H9 (cell line): ENCODE data around the gene ARID1B. TPM values are rescaled to one million over a fixed set of nuclear protein-coding genes. Genes with fewer than 3 reads are reported as not detected.

Experiments
- DNase-seq: peaks from one replicate; pipeline ENCODE4 v3.0.0-alpha.2; 2017
- H2AFZ ChIP-seq: one replicate; pipeline ENCODE4 v1.6.1; 2013; ENCODE audit warnings: mild to moderate bottlenecking, low read length, control low read depth, moderate library complexity
- H2AK5ac ChIP-seq: 2 replicates; pipeline ENCODE4 v1.6.1; 2013; ENCODE audit warnings: low read length, control low read depth, mixed read lengths; ENCODE audit not compliant: insufficient read length
- H2BK120ac ChIP-seq: one replicate; pipeline ENCODE4 v1.6.1; 2013; ENCODE audit warnings: low read depth, mild to moderate bottlenecking, low read length, control low read depth, inconsistent platforms; ENCODE audit not compliant: poor library complexity, severe bottlenecking
- H2BK12ac ChIP-seq: 2 replicates; pipeline ENCODE4 v1.6.1; 2013; ENCODE audit warnings: low read length, control low read depth, mixed read lengths, low read depth; ENCODE audit not compliant: insufficient read length
- H2BK15ac ChIP-seq: 2 replicates; pipeline ENCODE4 v1.6.1; 2013; ENCODE audit warnings: low read depth, low read length, control low read depth
- H2BK20ac ChIP-seq: one replicate; pipeline ENCODE4 v1.6.1; 2013; ENCODE audit warnings: low read depth, mild to moderate bottlenecking, low read length, control low read depth, inconsistent platforms; ENCODE audit not compliant: poor library complexity, severe bottlenecking
- H2BK5ac ChIP-seq: 2 replicates; pipeline ENCODE4 v1.6.1; 2013; ENCODE audit warnings: low read length, control low read depth, mixed read lengths; ENCODE audit not compliant: insufficient read length
- H3K14ac ChIP-seq: 2 replicates; pipeline ENCODE4 v1.6.1; 2013; ENCODE audit warnings: low read length, control low read depth; ENCODE audit not compliant: insufficient read depth
- H3K18ac ChIP-seq: 2 replicates; pipeline ENCODE4 v1.6.1; 2013; ENCODE audit warnings: low read depth, mild to moderate bottlenecking, mixed read lengths, low read length, control low read depth; ENCODE audit not compliant: insufficient read length
- H3K23ac ChIP-seq: 2 replicates; pipeline ENCODE4 v1.6.1; 2013; ENCODE audit warnings: low read length, control low read depth, mixed read lengths, low read depth; ENCODE audit not compliant: insufficient read length
- H3K23me2 ChIP-seq: 2 replicates; pipeline ENCODE4 v1.6.1; 2013; ENCODE audit warnings: low read depth, mild to moderate bottlenecking, mixed read lengths, low read length, control low read depth; ENCODE audit not compliant: insufficient read length, poor library complexity, severe bottlenecking
- H3K27ac ChIP-seq: 2 replicates; pipeline ENCODE4 v1.5.1; 2013; ENCODE audit warnings: low read length, control low read depth, mixed read lengths, low read depth; ENCODE audit not compliant: insufficient read length
- H3K27me3 ChIP-seq: 2 replicates; pipeline ENCODE4 v1.6.1; 2013; ENCODE audit warnings: low read length, control low read depth, inconsistent platforms; ENCODE audit not compliant: insufficient read depth
- H3K4ac ChIP-seq: 2 replicates; pipeline ENCODE4 v1.6.1; 2013; ENCODE audit warnings: low read depth, mild to moderate bottlenecking, control low read depth, inconsistent platforms, low read length, moderate library complexity
- H3K4me1 ChIP-seq: 2 replicates; pipeline ENCODE4 v1.6.1; 2013; ENCODE audit warnings: low read length, control low read depth, inconsistent platforms; ENCODE audit not compliant: insufficient read depth
- H3K4me2 ChIP-seq: 2 replicates; pipeline ENCODE4 v1.6.1; 2013; ENCODE audit warnings: low read length, control low read depth, mixed read lengths; ENCODE audit not compliant: insufficient read length, insufficient read depth
- H3K56ac ChIP-seq: 2 replicates; pipeline ENCODE4 v1.6.1; 2013; ENCODE audit warnings: low read depth, mild to moderate bottlenecking, mixed read lengths, low read length, control low read depth; ENCODE audit not compliant: insufficient read length
- H3K79me1 ChIP-seq: 2 replicates; pipeline ENCODE4 v1.6.1; 2013; ENCODE audit warnings: low read depth, mild to moderate bottlenecking, moderate library complexity, low read length, control low read depth, inconsistent platforms; ENCODE audit not compliant: insufficient read depth, poor library complexity, severe bottlenecking
- H3K79me2 ChIP-seq: 2 replicates; pipeline ENCODE4 v1.6.1; 2013; ENCODE audit warnings: low read length, control low read depth, inconsistent platforms; ENCODE audit not compliant: insufficient read depth
- H3K9ac ChIP-seq: 2 replicates; pipeline ENCODE4 v1.6.1; 2013; ENCODE audit warnings: low read length, control low read depth, mixed read lengths; ENCODE audit not compliant: insufficient read length; ENCODE audit errors: extremely low read depth
- H3K9me3 ChIP-seq: one replicate; pipeline ENCODE4 v1.6.1; 2013; ENCODE audit warnings: low read depth, low read length, inconsistent platforms; ENCODE audit not compliant: control insufficient read depth
- H3T11ph ChIP-seq: one replicate; pipeline ENCODE4 v1.6.1; 2013; ENCODE audit warnings: mild to moderate bottlenecking, low read length, control low read depth, inconsistent platforms
- H4K20me1 ChIP-seq: one replicate; pipeline ENCODE4 v1.6.1; 2013; ENCODE audit not compliant: control insufficient read depth, insufficient read length, insufficient read depth
- H4K5ac ChIP-seq: 2 replicates; pipeline ENCODE4 v1.6.1; 2013; ENCODE audit warnings: low read depth, mild to moderate bottlenecking, mixed read lengths, low read length, control low read depth; ENCODE audit not compliant: insufficient read length
- H4K8ac ChIP-seq: replicated peaks from 2 replicates; pipeline ENCODE4 v1.6.1; 2013; ENCODE audit warnings: low read length, control low read depth, mixed read lengths, low read depth; ENCODE audit not compliant: insufficient read length
- H4K91ac ChIP-seq: 2 replicates; pipeline ENCODE4 v1.6.1; 2013; ENCODE audit warnings: low read depth, mild to moderate bottlenecking, moderate library complexity, mixed read lengths, low read length, control low read depth; ENCODE audit not compliant: insufficient read length
- H3K27ac Mint-ChIP-seq, 3 experiments: 2 replicates in 2 of 3; 3 replicates in 1 of 3; pipeline ENCODE4 v1.8.0; 2020 to 2021; ENCODE audit warnings: mixed read lengths in 3 of 3, mild to moderate bottlenecking in 1 of 3, moderate library complexity in 1 of 3
- H3K27me3 Mint-ChIP-seq: 2 replicates; pipeline ENCODE4 v1.8.0; 2021; ENCODE audit warnings: low read depth, mild to moderate bottlenecking, moderate library complexity, mixed read lengths
- H3K36me3 Mint-ChIP-seq, 3 experiments: 2 replicates in 2 of 3; 3 replicates in 1 of 3; pipeline ENCODE4 v1.8.0; 2020 to 2021; ENCODE audit warnings: low read depth in 3 of 3, mixed read lengths in 3 of 3; ENCODE audit not compliant: insufficient read depth in 1 of 3
- H3K4me1 Mint-ChIP-seq, 2 experiments: 2 replicates each; pipeline ENCODE4 v1.8.0; 2020; ENCODE audit warnings: mixed read lengths in 2 of 2
- H3K4me3 Mint-ChIP-seq, 2 experiments: 2 replicates in 1 of 2; 3 replicates in 1 of 2; pipeline ENCODE4 v1.8.0; 2020 to 2021; ENCODE audit warnings: mild to moderate bottlenecking in 2 of 2, mixed read lengths in 2 of 2, moderate library complexity in 1 of 2
- H3K9me3 Mint-ChIP-seq, 2 experiments: 2 replicates in 1 of 2; 3 replicates in 1 of 2; pipeline ENCODE4 v1.8.0; 2020; ENCODE audit warnings: mild to moderate bottlenecking in 2 of 2, mixed read lengths in 2 of 2, moderate library complexity in 1 of 2
- WGBS: extraction: QIAGEN DNeasy Blood & Tissue Kit; methylation state at CpG from one replicate; pipeline ENCODE4 v1.1.7; 2013; ENCODE audit warnings: missing lambda C conversion rate, low lambda C conversion rate, mixed read lengths; ENCODE audit not compliant: insufficient read length; ENCODE audit errors: extremely low coverage; 5-methylcytosine and 5-hydroxymethylcytosine counted together
- total RNA-seq: library from RNA; stranded (reverse); gene quantifications from 2 replicates; pipeline ENCODE4 v1.2.1, GENCODE V29; 2021
- TF ChIP-seq, protein P1 (sequence below): fragments of 200-600 bp; sonication (generic); conservative IDR thresholded peaks from 3 replicates; pipeline ENCODE4 v1.8.0; 2021; ENCODE audit warnings: antibody characterized with exemption, mild to moderate bottlenecking

ARID1B gene
- total RNA-seq, 1 experiment from 2014 or later: 88.2 TPM

DNA sequence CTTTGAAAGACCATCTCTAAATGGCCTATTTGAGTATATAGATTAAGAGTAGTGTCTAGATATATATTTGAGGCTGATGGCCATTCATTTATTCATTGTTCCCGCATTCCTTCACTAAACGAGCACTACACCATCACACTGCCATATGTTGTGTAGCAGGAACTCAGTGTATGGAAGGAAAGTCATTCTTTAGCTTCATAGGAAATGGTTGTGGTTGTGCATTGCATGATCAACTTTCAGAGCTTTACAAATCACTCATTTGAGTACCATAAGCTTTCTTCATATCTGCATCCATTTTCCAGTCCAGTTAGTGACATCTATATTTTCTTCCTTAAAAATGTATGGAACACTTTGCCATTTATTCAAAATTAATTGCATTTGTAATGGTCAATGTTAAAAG, 97.9 kb downstream of the ARID1B start:
- Histone ChIP-seq H3K79me2 (peaks cover 33% of the 10 kb centered on the region; the same call in 1 of the 2 replicates), H4K5ac (no peak overlapping the region), H2BK15ac (no peak overlapping the region), H4K91ac (no peak overlapping the region), H3K27me3 (no peaks in the 10 kb centered on the region), H3K4me1 (peaks cover 9% of the 10 kb centered on the region; the same call in 1 of the 2 replicates), H2BK12ac (no peak overlapping the region), H4K8ac (no peak overlapping the region), H4K20me1 (peaks cover 2% of the 10 kb centered on the region), H3K56ac (no peak overlapping the region), H3K79me1 (peaks cover 23% of the 10 kb centered on the region), H3K14ac (no peak overlapping the region), H3K9me3 (no peaks in the 10 kb centered on the region), H3K27ac (no peak overlapping the region), H3K9ac (no peak overlapping the region), H2BK20ac (no peak overlapping the region), H3T11ph (no peak overlapping the region), H2AFZ (no peak overlapping the region), H2BK5ac (no peak overlapping the region), H3K4me2 (no peak overlapping the region), H2AK5ac (no peak overlapping the region), H3K23me2 (no peaks in the 10 kb centered on the region), H3K18ac (no peak overlapping the region), H3K23ac (no peak overlapping the region), H3K4ac (no peak overlapping the region), H2BK120ac (no peak overlapping the region)
- Mint-ChIP-seq H3K27ac (0 out of 7 replicates have a peak overlapping the region, but pooled peaks of 1 of the 3 experiments have one; percentile 22), H3K27me3 (no peaks in the 10 kb centered on the region), H3K36me3 (peaks cover 0 to 3% (median 3%) of the 10 kb centered on the region in 3 experiments; a peak in 3 of 7 replicates), H3K4me1 (peaks cover 56 to 61% of the 10 kb centered on the region in 2 experiments), H3K9me3 (no peaks in the 10 kb centered on the region; a peak in 1 of 5 replicates), H3K4me3 (no peak overlapping the region)
- no peak for DNase-seq
- no CpG with 5 or more reads among the region's 2 CpGs for WGBS
- TF ChIP-seq, protein P1, sequence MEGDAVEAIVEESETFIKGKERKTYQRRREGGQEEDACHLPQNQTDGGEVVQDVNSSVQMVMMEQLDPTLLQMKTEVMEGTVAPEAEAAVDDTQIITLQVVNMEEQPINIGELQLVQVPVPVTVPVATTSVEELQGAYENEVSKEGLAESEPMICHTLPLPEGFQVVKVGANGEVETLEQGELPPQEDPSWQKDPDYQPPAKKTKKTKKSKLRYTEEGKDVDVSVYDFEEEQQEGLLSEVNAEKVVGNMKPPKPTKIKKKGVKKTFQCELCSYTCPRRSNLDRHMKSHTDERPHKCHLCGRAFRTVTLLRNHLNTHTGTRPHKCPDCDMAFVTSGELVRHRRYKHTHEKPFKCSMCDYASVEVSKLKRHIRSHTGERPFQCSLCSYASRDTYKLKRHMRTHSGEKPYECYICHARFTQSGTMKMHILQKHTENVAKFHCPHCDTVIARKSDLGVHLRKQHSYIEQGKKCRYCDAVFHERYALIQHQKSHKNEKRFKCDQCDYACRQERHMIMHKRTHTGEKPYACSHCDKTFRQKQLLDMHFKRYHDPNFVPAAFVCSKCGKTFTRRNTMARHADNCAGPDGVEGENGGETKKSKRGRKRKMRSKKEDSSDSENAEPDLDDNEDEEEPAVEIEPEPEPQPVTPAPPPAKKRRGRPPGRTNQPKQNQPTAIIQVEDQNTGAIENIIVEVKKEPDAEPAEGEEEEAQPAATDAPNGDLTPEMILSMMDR: no peak
